NCI-H526 (cell line): ENCODE data around the gene SLC13A3.

ENCODE experiments used
- DNase-seq, 2 experiments: peaks; one replicate each; lab custom pipeline; 2025; lab: John Stamatoyannopoulos, UW

SLC13A3 gene

GRCh38 chr20:46605181-46605580 is 46.1 kb downstream of the SLC13A3 start:
- DNase-seq: no peak

GRCh38 chr20:46604551-46605133 is 46.6 kb downstream of the SLC13A3 start:
- no peak for DNase-seq

- DNase-seq: no peak
These were observed 48.8 kb downstream of the SLC13A3 start for GRCh38 chr20:46602429-46602828.

- no peak for DNase-seq
These were observed 49.6 kb downstream of the SLC13A3 start for GRCh38 chr20:46601603-46602122.

DNA sequence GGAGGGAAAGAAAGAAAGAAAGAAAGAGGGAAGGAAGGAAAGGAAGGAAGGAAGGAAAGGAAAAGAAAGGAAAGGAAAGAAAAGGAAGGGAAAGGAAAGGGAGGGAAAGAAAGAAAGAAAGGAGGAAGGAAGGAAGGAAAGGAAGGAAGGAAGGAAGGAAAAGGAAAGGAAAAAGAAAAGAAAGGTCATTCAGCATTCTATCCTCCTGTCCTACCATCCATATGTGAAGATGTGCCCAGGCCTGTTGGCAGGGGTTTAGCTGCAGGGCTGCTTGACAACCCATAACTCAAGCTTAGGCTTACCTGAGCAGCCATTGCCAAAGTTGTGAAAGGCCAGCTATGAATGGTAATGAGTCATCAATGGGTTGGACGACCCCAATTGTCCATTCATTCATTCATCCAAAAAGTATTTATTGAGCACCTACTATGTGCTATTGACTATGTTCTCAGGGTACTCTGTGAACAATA is 50.9 kb downstream of the SLC13A3 start:
- no peak for DNase-seq

GRCh38 chr20:46599227-46599987 is 51.9 kb downstream of the SLC13A3 start:
- no peak for DNase-seq

DNA sequence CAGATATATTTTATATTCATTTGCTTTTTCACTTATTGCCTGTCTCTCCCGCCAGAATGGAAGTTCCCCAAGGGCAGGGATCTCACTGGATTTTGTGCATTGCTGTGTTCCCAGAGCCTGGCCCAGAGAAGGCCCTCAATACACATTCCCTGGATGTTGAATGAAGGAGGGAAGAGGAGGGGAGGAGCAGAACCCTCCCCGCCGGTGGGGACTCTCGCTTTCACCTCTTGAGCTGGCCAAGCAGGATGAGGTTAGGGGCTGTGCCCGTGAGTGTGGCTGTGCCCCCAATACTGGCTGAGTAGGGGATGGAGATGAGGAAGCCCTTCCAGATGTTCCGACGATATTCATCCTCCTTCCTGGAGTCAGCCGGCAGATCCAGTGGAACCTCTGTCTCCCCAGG is 55.3 kb downstream of the SLC13A3 start:
- DNase-seq: no peak

- DNase-seq: peak in 1 of 2 experiments; percentile 56
These were observed 56.5 kb downstream of the SLC13A3 start for GRCh38 chr20:46594725-46595124.

DNA sequence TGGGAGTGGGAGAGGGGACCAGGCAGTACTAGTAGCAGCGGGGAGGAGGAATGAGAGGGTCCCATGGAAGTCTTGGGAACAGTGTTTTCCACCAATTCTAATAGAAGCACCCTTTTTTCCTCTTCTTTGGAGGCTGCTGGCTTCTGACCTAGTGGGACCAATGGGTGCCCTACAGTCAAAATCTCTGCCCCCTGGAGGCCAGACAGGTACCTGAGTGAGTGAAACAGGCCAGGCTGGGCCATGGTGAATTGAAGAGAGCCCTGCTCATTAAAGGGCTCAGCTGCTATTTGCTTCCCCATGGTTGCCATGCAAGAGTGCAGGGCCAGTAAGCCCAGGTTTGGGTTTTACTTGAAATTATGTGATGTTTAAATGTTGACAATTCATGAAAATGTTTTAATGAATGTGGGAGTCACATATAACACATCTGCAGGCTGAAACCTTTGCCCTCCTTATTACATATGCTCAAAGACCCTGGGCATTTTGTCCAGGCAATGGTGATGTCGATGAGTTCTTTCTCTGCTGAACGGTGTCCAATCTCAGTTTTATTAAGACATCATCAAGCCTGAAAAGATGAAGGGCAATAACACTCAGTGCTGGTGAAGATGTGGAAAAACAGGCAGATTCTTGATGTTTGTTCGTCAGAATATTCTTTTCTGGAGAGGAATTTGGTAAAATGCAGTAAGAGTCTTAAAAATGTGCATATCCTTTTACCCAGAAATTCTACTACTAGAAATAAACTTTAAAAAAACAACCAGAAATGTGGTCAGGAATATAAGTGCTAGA is 58.5 kb downstream of the SLC13A3 start:
- DNase-seq: no peak

DNA sequence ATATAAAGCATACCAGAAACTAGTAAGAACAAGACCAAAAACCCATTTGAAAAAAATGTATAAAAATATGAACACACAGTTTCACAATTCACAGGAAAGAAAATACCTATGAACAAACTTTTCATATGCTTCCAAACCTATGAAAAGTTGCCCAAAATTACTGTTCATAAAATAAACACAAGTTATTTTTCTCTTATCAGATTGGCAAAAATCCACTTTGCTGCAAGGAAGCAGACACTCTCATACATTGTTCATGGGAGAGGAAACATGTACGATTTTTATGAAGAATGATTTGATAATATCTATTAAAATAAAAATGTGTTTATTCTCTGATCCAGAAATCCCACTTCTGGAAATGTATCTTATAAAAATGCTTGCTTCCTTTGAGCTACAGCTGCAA is 60.8 kb downstream of the SLC13A3 start:
- no peak for DNase-seq

DNA sequence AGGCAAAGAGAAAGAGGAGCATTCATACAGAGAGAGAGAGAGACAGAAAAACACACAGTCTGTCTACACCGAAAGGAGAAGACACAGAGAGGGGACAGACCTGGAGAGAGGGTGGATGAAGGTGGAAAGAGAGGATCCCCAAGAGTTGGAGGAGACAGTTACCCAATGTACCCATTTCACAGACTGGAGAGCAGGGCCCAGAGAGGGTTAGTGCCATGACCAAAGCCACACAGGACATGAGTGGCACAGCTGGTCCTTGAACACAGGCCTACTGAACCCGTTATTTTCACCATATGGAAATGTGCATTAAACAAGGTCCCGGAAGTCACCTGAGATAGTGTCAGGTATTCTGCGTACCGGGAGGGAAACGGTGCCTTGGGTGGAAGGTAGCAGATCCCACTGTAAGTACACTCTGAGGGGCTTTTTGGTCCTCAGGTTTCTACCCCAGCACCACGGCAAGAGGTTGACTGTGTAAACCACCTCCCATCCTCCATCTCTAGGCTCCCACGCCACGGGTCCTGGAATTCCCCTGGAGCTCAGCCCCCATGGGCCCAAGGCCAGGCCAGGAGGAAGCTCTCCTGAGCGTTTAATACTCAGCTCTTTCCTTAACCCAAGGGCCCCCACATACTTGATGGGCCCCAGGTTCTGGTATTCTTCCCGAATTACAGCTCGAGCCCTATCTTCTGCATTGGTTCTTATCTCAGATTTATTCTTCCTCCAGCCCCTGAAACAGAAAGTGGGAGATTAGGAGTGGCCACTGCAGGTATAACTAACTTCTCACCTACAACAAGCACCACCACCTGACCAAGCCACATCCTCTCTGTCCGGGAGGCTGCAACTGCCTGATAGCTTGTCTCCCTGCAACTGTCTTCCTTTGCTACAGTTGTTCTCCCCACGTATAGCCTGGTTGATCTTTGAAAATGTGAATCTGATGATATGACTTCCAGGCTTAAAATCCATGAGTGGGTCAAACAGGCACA is 62.4 kb downstream of the SLC13A3 start:
- no peak for DNase-seq

DNA sequence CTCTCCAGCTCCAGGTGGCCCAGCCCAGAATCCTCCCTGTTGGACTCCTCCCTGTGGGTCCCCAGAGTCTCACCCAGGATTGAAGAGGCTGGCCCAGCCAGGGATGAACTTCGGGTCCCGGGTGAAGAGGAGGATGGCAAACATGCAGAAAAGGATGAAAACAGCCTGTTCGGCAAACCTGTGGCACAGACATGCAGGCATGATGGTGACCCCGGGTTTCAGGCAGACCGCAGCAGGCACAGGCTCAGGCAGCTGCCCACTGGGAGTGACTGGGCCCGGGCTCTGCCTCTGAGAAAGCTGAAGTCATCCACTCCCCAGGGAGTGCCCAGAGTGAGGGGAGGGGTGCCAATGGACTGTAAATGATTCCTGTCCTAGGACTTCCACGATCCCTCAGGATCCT is 63.3 kb downstream of the SLC13A3 start:
- DNase-seq: no peak

DNA sequence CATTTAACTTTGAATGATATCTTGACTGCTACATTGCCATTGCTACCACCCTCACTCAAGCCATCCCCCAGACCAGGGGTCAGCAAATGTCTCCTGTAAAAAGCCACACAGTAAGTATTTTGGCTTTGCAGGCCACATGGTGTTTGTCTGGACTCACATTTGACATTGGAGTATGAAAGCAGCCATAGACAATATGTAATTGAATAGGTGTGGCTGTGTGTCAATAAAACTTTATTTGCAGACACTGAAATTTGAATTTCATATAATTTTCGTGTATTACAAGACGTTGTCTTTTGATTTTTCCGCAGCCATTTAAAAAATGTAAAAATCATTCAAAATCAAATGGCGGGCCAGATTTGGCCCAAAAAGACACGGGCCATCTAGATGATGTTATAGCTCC is 64.5 kb downstream of the SLC13A3 start:
- DNase-seq: no peak

DNA sequence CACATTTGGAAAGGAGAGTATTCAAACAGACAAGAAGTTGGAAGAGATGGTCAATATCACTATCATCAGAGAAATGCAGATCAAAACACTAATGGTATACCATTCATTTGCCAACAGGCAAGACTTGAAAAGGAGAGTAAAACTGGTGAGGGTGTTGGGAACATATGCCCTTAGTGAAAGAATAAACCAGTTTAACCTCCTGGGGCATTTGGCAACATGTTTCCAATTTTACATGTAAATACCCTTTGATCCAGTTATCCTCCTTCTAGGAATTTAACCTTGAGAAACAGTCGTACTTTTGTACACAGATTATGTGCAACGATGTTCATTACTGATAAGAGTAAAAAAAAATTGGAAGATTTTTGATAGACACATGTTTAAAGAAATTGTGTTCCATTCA is 66.8 kb downstream of the SLC13A3 start:
- DNase-seq: no peak

DNA sequence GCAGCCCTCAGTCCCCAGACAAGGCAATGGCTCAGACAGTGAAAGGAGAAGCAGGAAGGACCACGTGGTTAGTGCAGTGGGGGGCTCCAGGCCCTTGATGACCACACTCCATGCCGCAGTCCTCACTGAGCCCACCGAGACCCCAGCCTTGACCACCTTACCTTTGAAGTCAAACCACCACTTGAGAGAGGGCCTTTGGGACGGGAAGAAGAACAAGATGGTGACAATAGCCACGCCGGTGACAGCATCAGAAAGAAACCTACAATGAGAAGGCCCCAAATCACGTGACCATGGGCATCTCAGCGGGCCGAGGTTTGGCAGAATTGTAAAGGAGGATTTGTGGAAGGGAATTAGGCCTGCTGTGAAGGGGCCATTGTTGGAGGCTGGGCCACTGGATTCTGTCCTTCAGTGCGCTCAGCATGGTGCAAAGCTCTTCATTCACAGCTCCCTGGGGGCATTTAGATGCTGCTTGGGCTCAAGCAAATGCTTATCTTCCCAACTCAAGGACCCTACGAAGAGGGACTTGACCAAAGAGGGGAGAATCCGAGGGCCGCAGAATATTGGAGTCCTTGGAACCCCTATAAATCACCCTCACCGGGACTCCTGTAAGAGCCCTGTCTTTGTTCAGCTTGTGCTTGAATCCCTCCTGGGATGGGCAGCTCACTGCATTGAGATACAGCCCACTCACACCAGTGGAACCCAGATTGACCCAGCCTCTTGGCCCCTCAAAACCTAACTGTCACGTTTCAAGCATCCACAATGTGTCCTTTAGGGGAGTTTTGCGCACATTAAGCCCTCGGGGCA is 67.6 kb downstream of the SLC13A3 start:
- no peak for DNase-seq

- no peak for DNase-seq
These were observed 68.6 kb downstream of the SLC13A3 start for GRCh38 chr20:46582648-46583047.

GRCh38 chr20:46581391-46581790 is 69.9 kb downstream of the SLC13A3 start:
- DNase-seq: no peak

- no peak for DNase-seq
These were observed 70.5 kb downstream of the SLC13A3 start for GRCh38 chr20:46580613-46581205.

GRCh38 chr20:46578745-46579144 is 72.5 kb downstream of the SLC13A3 start:
- no peak for DNase-seq

- DNase-seq: no peak
These were observed 74.4 kb downstream of the SLC13A3 start for GRCh38 chr20:46576774-46577395.
